Brain microvascular endothelial cell (primary cell): ENCODE data around the gene C9orf72.

Experiments used
- DNase-seq: peaks from one replicate; pipeline ENCODE4 v3.0.0-alpha.2; 2020
- H3K27ac ChIP-seq: fragments of 250-450 bp; sonication (Bioruptor Pico); 2 replicates; pipeline ENCODE4 v1.5.1; 2020; ENCODE audit warnings: mild to moderate bottlenecking, moderate library complexity
- H3K27me3 ChIP-seq: fragments of 250-450 bp; sonication (Bioruptor Pico); replicated peaks from 2 replicates; pipeline ENCODE4 v1.5.1; 2020; ENCODE audit warnings: mild to moderate bottlenecking
- H3K36me3 ChIP-seq: fragments of 250-450 bp; sonication (Bioruptor Pico); replicated peaks from 2 replicates; pipeline ENCODE4 v1.5.1; 2020; ENCODE audit warnings: mild to moderate bottlenecking
- H3K4me3 ChIP-seq: 2 replicates; pipeline ENCODE4 v1.5.1; 2011; ENCODE audit warnings: low read depth, mild to moderate bottlenecking, control low read depth, low read length, moderate library complexity
- in situ Hi-C: cut with HindIII; loops from 2 replicates; pipeline ENCODE4 v1.10.0; 2017; ENCODE audit warnings: low sequenced_read_pairs, low pct_ligation_motif_present
- TF ChIP-seq, protein P1 (sequence below): IDR thresholded peaks from 2 replicates; pipeline ENCODE4 v1.5.1; 2011; ENCODE audit warnings: low read depth, mild to moderate bottlenecking, moderate library complexity, low read length, control low read depth, inconsistent platforms; ENCODE audit errors: missing control alignments

The C9orf72 gene

DNA sequence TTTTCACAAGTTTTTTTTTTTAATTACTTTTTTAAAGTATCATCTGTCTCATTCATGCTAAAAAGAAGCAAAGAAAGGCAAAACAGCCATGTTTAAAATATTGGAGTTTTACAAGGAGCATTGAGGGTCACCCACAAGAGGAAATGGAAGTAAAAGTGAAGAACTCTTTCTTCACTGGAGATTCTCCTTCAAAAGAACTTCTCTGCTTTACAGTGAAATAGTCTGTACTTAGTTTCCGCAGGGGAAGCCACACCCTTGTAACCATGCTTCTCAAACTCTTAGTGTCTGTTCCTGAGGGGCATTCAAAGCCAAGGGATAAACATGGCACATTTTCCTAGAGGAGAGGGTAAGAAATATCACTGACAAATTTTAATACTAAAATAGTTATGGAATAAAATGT, 8.6 kb downstream of the C9orf72 start:
- Histone ChIP-seq H3K27me3 (no peaks in the 10 kb centered on the region), H3K27ac (no peak overlapping the region), H3K36me3 (no peaks in the 10 kb centered on the region), H3K4me3 (no peak overlapping the region)
- TF ChIP-seq, protein P1, sequence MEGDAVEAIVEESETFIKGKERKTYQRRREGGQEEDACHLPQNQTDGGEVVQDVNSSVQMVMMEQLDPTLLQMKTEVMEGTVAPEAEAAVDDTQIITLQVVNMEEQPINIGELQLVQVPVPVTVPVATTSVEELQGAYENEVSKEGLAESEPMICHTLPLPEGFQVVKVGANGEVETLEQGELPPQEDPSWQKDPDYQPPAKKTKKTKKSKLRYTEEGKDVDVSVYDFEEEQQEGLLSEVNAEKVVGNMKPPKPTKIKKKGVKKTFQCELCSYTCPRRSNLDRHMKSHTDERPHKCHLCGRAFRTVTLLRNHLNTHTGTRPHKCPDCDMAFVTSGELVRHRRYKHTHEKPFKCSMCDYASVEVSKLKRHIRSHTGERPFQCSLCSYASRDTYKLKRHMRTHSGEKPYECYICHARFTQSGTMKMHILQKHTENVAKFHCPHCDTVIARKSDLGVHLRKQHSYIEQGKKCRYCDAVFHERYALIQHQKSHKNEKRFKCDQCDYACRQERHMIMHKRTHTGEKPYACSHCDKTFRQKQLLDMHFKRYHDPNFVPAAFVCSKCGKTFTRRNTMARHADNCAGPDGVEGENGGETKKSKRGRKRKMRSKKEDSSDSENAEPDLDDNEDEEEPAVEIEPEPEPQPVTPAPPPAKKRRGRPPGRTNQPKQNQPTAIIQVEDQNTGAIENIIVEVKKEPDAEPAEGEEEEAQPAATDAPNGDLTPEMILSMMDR, result no peak
- DNase-seq, result no peak
- in situ Hi-C loops, result no loop called here

DNA sequence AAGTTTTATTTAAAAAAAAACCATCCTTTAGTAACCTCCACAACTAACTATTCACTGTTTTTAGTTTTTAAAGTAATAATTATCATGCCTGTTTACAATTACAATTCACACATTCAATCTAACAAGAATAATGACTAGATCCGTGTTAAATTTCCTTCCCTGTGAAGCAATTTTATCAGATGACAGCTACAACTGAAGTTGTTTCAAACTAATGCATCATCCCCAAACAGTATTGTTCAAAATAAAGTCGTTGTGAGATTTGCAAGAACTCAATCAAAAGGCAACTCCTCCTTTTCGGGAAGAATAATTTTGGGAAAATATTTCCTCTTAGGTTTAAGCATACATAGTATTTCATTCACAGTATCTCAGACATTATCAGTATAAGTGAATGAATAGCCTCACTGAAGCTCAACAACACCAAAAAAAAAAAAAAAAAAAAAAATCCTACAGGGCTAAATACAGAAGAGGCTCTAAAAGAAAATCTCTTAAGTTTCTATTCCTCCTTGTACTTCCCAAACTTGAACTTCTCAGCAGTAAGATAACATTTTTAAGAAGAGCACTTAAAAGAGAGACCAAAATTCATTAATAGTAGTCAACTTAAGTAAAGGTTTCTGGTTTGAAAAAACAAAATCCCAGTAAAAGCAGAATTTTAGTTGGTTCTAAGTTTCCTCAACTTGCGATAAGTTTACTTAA, 9.4 kb downstream of the C9orf72 start:
- no peak for DNase-seq

DNA sequence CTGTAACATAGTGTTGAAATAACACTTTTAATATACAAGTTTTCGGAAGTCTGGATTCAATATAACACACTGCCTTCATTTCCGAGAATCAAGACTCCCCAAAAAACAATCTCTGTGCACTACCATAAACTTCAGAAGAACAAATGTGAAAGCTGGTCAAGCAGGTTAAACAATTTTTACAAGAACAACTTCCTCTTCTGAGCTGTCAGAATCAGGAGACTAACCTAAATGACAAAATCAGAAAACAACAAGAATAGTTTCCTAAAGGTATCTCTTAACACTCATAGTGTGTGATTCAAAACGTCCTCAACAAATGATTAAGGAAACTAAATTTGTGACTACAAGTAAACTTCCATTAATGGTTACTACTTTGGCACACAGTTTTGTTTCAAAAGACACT, 11.6 kb downstream of the C9orf72 start:
- in situ Hi-C loops, result no loop called here

More for the DNA sequence above, 9.4 kb downstream of the C9orf72 start:
- TF ChIP-seq, protein P1, result no peak
- in situ Hi-C loops, result no loop called here
- Histone ChIP-seq H3K36me3 (no peaks in the 10 kb centered on the region), H3K4me3 (no peak overlapping the region), H3K27ac (no peak overlapping the region), H3K27me3 (no peaks in the 10 kb centered on the region)

DNA sequence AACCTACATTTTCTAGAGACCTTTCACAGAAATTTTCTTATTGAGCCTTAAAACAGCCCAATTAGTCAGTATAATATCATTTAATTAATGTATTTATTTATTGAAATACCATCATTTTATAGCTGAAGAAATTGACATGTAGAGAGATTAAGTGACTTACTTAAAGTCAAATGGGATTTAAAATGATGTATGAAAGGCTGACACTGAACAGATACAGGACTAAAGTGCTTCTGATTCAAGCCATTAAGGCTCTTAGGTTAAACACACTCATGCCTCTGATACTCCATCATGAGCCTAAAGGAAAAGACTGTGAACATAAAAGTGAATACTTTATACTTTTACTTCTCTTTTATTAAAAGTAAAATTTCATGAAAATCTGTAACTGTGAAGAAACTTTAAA, 12.8 kb downstream of the C9orf72 start:
- Histone ChIP-seq H3K36me3 (no peaks in the 10 kb centered on the region), H3K27me3 (no peaks in the 10 kb centered on the region), H3K27ac (no peak overlapping the region), H3K4me3 (no peak overlapping the region)
- in situ Hi-C loops, result no loop called here
- TF ChIP-seq, protein P1, result no peak
- DNase-seq, result no peak

More for the DNA sequence above, 11.6 kb downstream of the C9orf72 start:
- H3K4me3 ChIP-seq, result no peak overlapping the region
- H3K36me3 ChIP-seq, result no peaks in the 10 kb centered on the region
- DNase-seq, result no peak
- no peaks in the 10 kb centered on the region for H3K27me3 ChIP-seq
- no peak overlapping the region for H3K27ac ChIP-seq
- TF ChIP-seq, protein P1, result no peak

DNA sequence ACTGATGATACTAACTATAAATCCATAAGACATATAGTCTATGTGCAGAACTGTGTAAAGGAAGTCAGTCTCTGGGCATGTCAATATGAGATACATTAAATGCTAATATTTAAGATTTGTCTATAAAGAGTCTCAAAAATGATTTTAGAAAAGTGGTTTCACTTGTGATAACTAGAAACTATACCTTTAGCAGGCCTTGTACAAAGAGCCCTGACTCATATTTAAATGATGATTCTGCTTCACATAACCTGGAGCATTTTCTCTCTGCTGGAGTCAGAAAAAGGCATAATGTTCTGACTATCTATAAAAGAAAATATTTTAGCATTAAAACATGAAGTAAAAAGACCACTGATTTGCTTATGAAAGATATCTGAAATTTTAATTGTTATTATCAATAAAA, 15.0 kb downstream of the C9orf72 start:
- no peaks in the 10 kb centered on the region for H3K36me3 ChIP-seq

DNA sequence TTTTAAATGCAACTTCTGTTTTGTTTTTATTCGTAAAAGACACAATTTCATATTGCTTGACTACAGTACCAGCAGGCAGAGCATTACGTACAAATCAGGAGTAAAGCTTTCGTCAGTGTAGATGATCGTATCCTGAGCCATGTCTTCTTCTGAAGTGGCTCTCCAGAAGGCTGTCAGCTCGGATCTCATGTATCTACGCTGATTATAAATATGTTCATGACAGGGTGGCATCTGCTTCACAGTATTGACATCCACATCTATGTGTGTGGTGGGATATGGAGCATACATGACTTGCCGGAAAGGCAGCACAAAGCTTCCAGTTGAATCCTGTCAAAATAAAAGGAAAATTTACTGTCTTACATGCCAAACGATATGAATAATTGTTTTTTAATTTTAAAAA, 16.8 kb downstream of the C9orf72 start:
- DNase-seq, result no peak
- Histone ChIP-seq H3K36me3 (no peaks in the 10 kb centered on the region), H3K4me3 (no peak overlapping the region), H3K27ac (no peak overlapping the region), H3K27me3 (no peaks in the 10 kb centered on the region)
- in situ Hi-C loops, result no loop called here
- TF ChIP-seq, protein P1, result no peak

More for the DNA sequence above, 15.0 kb downstream of the C9orf72 start:
- Histone ChIP-seq H3K4me3 (no peak overlapping the region), H3K27ac (no peak overlapping the region), H3K27me3 (no peaks in the 10 kb centered on the region)
- in situ Hi-C loops, result no loop called here
- no peak for DNase-seq
- TF ChIP-seq, protein P1, result no peak
